Islet of Langerhans (tissue), 1 donor: ENCODE data around the gene APOBEC3C.
"Not testable (repeated sequence)": the region's sequence is repeated elsewhere in the genome, so short reads cannot be mapped to it uniquely, and the experiment has no call there.

ENCODE experiments used
- FAIRE-seq: peaks from one replicate; lab custom pipeline; 2011; peaks lifted over from hg19 to GRCh38; lab: Jason Lieb, UNC

The APOBEC3C gene

GRCh38 chr22:38984224-38984623, 29.8 kb upstream of the APOBEC3C start:
- no peak for FAIRE-seq

- peak; percentile 87 for FAIRE-seq
These were observed 29.0 kb upstream of the APOBEC3C start for GRCh38 chr22:38984784-38985757.

GRCh38 chr22:38986629-38987028, 27.4 kb upstream of the APOBEC3C start:
- FAIRE-seq: no peak

- no peak for FAIRE-seq
These were observed 26.7 kb upstream of the APOBEC3C start for GRCh38 chr22:38987171-38987895.

GRCh38 chr22:38989466-38989865, 24.6 kb upstream of the APOBEC3C start:
- no peak for FAIRE-seq

- FAIRE-seq: not testable (repeated sequence)
These were observed 21.1 kb upstream of the APOBEC3C start for GRCh38 chr22:38992871-38993371.

GRCh38 chr22:38996105-38996504, 18.0 kb upstream of the APOBEC3C start:
- no peak for FAIRE-seq

GRCh38 chr22:38997518-38997917, 16.5 kb upstream of the APOBEC3C start:
- FAIRE-seq: no peak

- FAIRE-seq: peak; percentile 70
These were observed 10.9 kb upstream of the APOBEC3C start for GRCh38 chr22:39003165-39003638.

- no peak for FAIRE-seq
These were observed 6.9 kb upstream of the APOBEC3C start for GRCh38 chr22:39007177-39007576.

GRCh38 chr22:39008271-39008850, 5.7 kb upstream of the APOBEC3C start:
- FAIRE-seq: not testable (repeated sequence)

GRCh38 chr22:39010946-39011345, 3.1 kb upstream of the APOBEC3C start:
- FAIRE-seq: no peak

GRCh38 chr22:39012533-39013511, 1.2 kb upstream of the APOBEC3C start:
- no peak for FAIRE-seq

- not testable (repeated sequence) for FAIRE-seq
These were observed 506 bp upstream of the APOBEC3C start for GRCh38 chr22:39013561-39013941.

GRCh38 chr22:39014723-39015121, 665 bp downstream of the APOBEC3C start:
- not testable (repeated sequence) for FAIRE-seq

GRCh38 chr22:39016592-39016991, 2.5 kb downstream of the APOBEC3C start:
- no peak for FAIRE-seq

- FAIRE-seq: no peak
These were observed 3.7 kb downstream of the APOBEC3C start for GRCh38 chr22:39017596-39018365.

GRCh38 chr22:39020021-39020651, 6.1 kb downstream of the APOBEC3C start:
- FAIRE-seq: not testable (repeated sequence)

- FAIRE-seq: no peak
These were observed 7.6 kb downstream of the APOBEC3C start for GRCh38 chr22:39021552-39022250.
